Activated gamma-delta T cell treated with anti-CD3 and anti-CD28 coated beads, Interleukin-2, amount 50 U/mL, for 16 hours (primary cell): Measurements from ENCODE around the gene TASP1.
"Not testable (repeated sequence)": the region's sequence is repeated elsewhere in the genome, so short reads cannot be mapped to it uniquely, and the experiment has no call there.

Source experiments
- DNase-seq: peaks from one replicate; pipeline ENCODE4 v3.0.0-alpha.2; 2020; ENCODE audit warnings: low read depth

Gene TASP1

DNA sequence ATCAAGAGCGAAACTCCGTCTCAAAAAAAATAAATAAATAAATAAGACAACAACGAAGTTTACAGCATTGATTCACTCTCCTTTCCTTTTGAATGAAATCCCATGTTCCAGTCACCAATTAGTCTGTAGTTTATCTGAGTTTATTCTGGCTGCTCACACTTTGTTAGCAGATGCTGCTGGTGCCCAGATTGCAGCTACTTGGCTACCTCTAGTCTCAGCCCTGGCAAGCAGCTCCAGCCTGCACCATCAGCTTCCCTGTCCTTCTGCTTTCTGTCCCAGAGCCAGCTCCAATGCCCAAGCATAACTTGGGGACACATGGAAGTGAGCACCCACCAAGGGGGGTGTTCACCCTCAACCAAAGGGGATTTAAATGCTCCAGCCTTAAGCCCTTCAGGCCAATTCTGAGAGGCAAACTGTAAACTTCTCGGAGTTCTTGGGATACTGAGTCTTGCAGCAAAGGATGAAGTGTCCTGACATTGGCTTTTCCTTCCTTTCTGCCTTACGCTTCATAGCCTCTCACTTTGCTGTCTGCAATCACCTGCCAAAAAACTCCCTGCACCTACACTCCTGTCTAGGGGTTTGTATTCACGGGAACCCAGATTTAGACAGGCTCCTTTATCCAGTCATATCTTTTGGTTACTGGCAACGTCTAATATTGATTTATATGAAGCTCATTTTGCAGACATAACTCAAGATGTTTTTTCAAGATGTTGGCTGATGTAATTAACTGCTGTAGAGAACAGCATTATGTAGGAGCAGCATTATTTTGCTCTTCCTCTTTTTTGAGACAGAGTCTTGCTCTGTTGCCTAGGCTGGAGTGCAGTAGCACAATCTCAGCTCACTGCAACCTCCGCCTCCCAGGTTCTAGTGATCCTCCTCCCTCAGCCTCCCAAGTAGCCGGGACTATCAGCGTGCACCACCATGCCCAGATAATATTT lies 9.8 kb upstream of the TASP1 start:
- DNase-seq: no peak

DNA sequence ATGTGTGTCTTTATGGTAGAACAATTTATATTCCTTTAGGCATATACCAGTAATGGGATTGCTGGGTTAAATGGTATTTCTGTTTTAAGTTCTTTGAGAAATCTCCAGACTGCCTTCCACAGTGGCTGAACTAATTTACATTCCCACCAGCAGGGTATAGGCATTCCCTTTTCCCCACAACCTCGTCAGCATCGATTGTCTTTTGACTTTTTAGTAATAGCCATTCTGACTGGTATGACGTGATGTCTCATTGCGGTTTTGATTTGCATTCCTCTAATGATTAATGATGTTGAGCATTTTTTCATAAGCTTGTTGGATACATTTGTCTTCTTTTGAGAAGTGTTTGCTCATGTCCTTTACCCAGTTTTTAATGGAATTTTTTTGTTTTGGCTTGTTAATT lies 5.3 kb upstream of the TASP1 start:
- DNase-seq: no peak

DNA sequence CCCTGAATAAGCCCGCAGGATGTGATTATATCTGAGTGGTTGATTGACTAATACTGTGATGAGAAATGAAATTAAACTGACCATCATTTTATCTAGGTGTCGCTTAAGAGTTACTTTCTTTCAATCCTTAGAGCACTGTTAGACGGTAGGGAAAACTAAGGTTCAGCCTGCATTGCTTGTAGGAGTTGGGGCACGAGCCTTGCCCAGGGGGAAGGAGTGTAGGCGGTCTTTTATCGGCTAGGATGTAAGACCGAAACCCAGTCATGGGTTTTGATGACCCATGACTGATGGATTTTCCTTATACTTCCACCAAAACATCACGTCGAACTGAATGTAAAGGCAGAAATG lies 392 bp upstream of the TASP1 start:
- DNase-seq: no peak

DNA sequence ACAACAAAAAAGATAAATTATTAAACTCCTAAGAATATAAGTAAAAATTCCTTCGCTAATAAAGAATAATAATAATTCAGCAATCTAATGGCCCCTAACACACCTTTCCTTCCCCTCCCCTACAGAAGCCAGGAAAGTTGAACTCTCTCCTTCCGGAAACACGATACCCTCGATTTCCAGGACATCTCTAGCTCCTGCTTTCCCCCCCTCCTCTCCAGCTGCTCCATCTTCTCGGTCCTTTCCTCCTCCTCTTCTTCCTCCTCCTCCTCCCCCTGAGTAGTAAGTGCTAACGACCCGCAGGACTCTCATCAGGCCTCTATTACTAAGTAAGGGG lies 603 bp downstream of the TASP1 start:
- no peak for DNase-seq

DNA sequence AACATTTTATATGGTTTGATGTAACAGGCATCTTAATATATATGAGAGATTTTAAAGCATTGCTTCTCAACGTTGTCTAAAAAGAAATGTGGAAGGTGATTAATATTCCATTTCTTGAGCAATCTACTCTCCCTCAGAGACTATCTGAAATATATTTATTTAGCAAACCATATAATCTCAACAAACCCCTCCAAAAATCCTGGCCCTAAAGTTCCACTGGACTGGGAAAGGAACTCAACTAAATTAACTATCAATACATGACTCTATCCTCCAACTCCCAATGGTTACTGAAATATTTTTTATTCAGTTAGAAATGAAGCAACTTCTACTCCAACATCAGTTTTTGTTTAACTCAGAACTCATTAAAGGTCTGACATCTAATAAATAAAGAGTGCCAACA lies 6.3 kb downstream of the TASP1 start:
- DNase-seq: no peak

DNA sequence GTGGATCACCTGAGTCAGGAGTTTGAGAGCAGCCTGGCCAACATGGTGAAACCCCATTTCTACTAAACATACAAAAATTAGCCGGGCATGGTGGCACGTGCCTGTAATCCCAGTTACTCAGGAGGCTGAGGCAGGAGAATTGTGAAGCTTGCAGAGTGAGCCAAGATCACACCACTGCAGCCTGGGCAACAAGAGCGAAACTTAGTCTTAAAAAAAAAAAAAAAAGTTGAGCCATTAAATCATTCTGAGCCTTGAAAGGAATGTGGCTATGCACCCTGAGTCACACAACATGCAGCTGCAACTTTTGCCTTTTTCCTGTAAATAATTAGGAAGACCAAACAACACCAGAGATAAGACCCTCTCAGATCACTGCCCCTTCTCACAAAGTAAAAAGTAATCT lies 11.2 kb downstream of the TASP1 start:
- not testable (repeated sequence) for DNase-seq

DNA sequence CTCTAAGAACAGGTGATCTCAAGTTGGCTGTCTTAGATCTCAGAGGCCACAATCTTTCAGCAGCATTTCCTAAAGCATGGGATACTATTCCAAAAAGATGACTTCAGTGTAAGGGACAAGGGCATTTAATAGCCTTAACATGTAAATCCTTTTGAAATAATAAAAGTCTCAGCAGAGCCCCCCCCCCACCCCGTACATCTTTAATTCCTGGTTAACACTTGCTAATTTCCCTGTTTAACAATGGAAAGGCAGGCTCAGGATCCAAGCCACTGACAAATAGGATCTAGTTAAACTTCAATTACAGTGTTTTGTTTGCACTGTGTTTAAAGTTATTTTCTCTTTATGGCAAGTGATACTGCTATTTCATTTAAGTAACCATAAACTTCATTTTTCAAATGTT lies 12.0 kb downstream of the TASP1 start:
- DNase-seq: no peak

DNA sequence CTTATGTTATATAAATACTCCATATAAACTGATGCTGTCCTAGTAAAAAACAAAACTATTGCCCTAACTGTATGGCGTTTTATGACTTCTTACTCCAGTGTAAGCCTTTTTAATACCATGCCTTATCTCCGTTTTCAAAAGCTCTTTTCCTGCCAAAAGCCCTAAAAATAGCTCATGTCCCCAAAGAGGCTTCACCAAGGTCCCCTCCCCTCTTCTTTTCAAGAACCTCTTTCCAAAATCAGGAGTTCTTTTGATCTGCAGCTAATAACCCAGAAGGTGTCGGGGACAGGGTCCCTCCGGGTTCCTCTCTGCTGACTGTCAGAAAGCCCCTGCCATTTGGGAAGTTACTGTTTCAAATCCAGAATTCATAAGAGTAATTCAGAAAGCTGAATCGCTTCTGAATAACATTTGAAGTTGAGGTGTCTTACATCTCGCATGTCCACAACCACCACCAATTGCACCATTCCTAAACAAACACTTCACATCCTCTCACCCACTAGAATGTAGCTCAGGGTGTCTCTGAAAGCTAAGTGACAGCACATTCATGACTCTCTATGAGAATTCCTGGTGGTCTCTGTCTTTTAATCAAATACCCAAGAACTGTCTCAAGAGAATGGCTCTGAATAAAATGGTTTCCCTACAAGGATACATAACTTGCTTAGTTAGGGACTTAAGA lies 13.3 kb downstream of the TASP1 start:
- DNase-seq: no peak

DNA sequence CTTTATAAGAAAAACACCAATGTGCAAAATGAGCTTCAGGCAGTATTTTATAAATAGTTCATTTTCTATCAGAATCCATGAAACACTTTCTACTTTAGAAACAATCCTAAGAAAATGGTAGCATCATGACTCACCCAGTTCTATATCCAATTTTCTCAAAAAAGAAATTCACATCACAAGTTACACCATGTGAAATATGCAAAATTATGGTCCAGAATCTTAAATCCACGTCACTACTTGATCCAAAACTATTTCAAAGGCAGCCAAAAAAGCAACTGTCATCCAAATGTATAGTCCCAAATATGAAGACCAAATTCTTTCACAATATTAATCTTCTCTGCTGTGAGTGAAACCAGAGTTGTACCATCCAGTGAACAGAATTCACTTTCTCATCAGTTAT lies 19.3 kb downstream of the TASP1 start:
- not testable (repeated sequence) for DNase-seq

DNA sequence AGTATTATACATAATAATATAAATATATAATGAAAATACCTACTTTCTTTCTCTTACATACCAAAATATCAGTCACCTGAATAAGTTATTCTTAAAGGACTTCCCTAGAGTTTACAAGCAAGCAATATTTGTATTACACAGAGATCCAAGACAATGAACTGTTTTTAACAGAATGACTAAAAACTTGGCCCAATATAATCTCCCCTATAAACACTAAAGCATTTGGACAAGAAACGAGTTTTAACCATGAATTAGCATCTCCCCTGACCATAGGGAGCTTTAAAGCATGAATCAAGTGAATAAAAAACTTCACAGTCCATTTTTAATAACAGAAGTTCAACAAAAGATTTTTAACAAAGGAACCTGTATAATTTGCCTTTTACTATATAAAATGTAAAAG lies 20.3 kb downstream of the TASP1 start:
- not testable (repeated sequence) for DNase-seq

DNA sequence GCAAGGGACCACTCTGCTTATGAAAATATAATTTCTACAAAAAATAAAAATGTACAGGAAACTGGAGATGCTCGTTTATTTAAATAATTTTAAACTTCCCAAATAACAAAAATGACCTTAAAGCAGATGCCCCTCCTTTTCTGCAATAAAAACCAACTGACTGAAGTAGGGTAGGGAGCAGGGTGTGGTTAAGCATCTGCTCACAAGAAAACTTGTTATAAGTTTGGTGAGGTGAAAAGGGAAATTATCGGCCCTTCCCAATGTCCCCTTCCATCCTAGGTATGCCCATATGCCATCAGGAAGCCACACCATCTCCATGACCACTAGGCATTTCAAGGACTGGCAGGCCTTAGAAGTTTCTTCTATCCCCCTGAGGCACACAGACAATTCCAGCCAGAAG lies 21.1 kb downstream of the TASP1 start:
- DNase-seq: not testable (repeated sequence)

DNA sequence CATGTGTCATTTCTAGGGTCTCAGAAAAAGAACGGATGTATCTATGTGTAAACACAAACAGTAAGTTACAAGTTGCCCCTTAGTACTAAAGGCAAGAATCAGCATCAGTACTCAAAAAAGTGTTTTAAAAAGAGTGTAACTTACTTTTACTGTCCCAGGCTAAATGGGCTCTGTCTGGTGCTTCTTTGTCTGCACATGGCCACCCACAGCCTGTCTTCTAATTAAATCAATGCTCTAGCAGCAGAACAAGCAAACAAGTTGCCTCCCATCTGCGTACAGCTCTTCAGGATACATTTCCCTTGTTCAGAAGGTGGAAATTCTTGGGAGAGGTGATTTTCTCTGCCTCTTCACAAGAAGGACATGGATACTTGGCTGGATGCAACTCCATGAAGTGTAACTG lies 22.0 kb downstream of the TASP1 start:
- DNase-seq: not testable (repeated sequence)

DNA sequence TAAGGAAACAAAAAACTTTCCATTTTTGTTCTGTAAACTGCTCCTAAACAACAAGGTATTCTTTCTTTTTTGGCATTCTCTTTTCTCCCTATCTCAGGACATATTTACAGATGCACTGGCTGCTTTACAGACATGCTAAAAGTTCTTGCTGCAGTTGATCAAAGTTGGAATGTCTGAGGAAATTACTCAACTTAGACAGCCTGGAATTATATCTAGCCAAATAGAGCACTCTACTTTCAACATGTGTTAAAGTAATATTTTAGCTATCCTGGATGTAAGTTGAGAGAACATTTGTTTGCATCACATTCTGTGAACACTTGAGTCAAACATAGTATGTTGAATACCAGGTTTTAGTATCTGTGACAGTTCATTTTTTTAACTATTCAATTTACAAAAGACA lies 24.8 kb downstream of the TASP1 start:
- no peak for DNase-seq

DNA sequence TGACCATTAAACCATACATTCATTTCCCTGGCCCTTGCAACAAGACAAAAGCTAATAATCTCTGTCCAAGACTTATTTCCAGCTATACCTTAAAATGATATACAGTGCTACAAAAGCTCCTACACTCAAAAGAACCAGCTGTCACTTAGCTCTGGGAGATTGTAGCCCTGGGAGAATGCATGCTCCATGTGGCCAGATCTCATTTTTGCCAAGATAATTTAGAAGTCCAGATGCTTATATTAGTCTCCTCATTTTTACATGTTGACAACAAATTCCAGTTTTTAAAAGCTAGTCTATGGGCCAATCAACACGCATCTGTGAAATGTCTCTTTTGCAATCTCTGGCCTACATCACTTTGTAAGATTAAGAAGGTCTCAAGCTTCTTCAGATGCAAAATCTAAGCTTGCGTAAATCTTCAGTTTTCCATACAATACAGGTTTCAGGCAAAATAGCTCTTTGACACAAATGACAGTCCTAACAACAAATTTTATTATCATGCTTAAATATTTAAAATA lies 27.1 kb downstream of the TASP1 start:
- DNase-seq: no peak

DNA sequence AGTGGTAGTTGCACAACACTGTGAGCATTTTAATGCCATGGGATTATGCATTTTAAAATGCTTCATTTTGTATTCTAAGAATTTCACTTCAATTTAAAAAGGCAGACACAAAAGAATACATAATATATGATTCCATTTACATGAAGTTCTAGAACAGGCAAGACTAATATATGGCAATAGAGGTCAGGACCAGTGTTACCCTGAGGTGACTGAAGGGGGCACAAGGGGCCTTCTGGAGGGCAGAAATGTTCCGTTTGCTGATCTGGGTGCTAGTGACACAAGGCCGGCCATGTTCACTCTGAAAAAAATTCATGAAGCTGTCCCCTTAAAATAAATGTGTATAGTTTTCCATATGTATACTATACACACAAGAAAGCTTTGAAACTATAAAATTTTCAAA lies 28.5 kb downstream of the TASP1 start:
- DNase-seq: no peak

DNA sequence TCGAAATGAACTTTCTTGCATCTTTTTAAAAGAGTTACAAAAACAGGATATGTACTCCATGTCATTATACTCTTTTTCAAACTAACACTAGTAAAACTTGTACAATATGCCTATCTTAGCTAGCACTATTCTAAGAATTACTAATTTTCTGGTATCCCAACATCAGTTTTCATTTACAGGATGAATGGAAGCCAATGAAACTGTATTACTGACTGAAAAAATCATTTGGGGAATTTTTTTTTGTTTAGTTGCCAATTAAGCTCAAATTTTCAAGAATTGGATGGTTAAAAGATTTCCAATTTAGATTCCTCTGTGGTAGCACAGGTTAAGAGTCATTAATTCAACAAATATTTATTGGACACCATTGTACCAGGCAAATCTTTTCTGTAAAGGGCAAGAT lies 30.7 kb downstream of the TASP1 start:
- DNase-seq: no peak

DNA sequence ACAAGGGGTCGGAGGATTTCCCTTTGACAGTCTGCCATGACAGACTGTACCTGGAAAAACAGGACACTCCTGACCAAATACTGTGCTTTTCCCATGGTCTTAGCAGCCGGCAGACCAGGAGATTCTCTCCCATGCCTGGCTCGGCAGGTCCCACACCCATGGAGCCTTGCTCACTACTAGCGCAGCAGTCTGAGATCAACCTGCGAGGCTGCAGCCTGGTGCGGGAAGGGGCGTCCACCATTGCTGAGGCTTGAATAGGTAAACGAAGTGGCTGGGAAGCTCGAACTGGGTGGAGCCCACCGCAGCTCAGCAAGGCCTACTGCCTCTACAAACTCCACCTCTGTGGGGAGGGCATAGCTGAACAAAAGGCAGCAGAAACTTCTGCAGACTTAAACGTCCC lies 45.3 kb downstream of the TASP1 start:
- DNase-seq: not testable (repeated sequence)

DNA sequence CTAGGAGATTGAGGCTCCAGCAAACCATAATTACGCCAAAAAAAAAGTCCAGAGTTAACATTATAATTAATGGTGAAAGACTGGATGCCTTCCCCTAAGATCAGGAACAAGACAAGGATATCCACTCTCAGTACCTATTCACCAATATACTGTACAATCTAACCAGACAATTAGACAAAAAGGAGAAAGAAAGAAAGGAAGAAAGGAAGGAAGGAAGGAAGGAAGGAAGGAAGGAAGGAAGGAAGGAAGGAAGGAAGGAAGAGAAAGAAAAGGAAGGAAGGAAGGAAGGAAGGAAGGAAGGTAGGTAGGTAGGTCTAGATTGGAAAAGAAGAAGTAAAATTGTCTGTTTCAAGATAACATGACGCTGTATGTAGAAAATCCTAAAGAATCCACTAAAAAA lies 50.7 kb downstream of the TASP1 start:
- no peak for DNase-seq

DNA sequence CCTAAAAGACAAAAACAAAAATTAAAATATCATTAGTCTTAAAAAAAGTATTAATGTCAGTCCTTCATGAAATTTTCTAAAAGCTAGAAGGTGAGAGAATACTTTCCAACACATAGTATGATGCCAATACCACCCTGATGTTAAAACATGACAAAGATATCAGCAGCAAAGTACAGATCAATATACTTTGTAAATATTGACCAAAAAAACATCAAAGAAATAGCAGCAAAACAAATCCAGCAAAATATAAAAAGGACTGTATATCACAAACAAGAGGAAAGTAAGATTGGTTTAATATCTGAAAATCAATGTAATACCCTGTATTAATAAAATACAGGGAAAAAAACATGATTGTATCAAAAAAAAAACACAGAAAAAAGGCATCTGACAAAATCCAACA lies 51.4 kb downstream of the TASP1 start:
- DNase-seq: no peak

DNA sequence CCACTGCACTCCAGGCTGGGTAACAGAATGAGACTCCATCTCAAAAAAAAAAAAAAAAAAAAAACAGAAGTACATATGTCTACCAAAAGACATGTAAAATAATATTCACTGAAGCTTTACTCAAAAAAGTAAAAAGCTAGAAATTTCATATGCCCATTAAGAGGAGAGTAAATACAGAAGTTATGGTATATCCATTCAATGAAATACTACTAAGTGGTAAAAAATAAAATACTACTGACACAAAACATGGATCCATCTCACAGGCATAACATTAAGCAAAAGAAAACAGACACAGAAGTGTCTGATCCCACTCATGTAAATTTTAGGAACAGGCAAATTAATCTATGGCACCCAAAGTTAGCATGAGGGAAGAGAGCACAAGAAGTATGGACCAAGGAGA lies 52.6 kb downstream of the TASP1 start:
- no peak for DNase-seq

DNA sequence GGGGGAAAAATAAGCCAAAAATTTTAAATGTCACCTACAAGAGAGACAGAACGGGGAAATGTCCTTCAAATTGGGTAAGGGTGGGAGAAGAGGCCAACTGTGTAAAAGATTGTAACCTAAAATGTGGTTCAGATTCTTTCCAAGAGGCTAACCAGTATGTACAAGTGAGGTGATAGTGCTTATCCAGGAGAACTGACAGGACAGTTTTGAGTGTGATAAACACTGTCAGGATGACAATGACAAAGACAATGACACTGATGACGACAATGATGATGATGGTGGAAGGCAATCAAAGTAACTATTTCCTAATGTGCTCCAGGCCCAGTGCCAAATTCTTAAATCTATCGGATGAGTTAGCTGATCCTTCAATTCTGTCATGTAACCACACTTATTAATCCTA lies 57.3 kb downstream of the TASP1 start:
- DNase-seq: no peak

DNA sequence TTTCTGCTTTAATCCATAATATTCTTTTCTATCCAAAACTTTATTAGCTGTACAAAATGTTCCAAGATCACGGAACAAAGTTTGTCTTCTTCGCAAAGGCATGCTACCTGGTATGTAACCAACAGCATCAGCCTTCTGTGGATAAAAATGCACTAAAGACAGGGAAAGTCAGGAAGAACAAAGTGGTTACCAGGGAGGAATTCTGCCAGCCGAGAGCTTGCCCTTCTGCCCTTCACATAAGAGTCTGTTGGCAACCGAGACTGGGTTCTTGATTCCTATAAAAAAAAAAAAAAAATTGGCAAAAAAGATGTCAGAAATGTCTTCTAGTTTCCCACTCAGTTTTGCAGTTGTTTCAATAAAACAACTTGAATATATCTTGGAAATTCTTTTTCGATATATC lies 58.0 kb downstream of the TASP1 start:
- no peak for DNase-seq

DNA sequence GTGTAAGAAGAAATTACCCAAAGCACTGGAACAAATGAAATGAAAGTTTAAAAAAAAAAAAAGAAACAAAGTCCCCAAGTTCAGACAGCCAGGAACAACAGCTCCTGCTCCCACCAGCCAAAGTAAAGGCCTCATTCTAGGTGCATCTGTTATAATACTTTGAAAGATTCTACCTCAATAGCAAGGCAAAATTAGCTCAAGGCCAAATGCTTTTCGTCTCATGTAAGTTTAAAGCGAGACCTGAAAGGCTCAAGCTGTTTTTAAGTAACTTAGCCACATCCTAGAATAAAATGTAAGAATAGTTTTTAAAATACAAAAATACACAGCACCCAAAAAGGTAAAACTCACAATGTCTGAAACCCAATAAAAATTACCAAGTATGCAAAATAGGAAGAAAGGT lies 64.7 kb downstream of the TASP1 start:
- no peak for DNase-seq

DNA sequence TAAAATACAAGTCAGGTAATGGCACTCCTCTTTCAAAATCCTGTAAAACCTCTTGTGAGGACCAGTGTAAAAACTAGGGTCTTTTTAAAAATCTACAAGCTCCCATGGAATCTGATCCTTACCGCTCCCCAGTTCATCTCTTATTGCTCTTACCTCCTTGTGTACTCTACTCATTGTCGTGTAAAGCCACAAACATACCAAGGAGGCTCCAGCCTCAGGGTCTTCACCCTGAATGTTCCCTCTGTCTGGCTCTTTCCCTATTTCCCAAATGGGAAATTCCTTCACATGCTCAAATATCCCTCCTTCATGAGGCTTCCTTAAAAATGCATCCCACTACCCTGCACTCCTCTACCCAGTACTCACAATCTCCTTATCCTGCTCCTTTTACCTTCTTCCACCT lies 67.1 kb downstream of the TASP1 start:
- DNase-seq: no peak
